Endothelial cell of umbilical vein (primary cell): ENCODE results near the gene EGFL6. TPM values are rescaled to one million over a fixed set of nuclear protein-coding genes. Genes with fewer than 3 reads are reported as not detected.

Source experiments
- BruUV-seq: library from RNA; stranded (reverse); fragments of 400-500 nt; replicated peaks from 2 replicates; lab custom pipeline; 2021; lab: Mats Ljungman, UMichigan
- CTCF ChIA-PET: fragments of 300-600, 350-600 bp; sonication (Branson Sonifier 250); formaldehyde crosslinking; loops from one replicate; lab custom pipeline; 2021; ENCODE audit warnings: antibody characterized with exemption, inconsistent platforms; lab: Charles Lee
- POLR2A ChIA-PET: fragments of 300-600, 350-600 bp; sonication (Branson Sonifier 250); formaldehyde crosslinking; loops from one replicate; lab custom pipeline; 2021; ENCODE audit warnings: antibody characterized with exemption, inconsistent platforms; lab: Charles Lee
- DNase-seq: peaks from one replicate; pipeline ENCODE4 v3.0.0-alpha.2; 2011; ENCODE audit warnings: low read depth, low spot score
- FAIRE-seq: peaks from 2 replicates; lab custom pipeline; 2011; peaks lifted over from hg19 to GRCh38; lab: Jason Lieb, UNC
- H2AFZ ChIP-seq: 2 replicates; pipeline ENCODE4 v1.6.0; 2012; ENCODE audit warnings: low read depth, low read length, control low read depth, inconsistent platforms
- H3K27ac ChIP-seq: 2 replicates; pipeline ENCODE4 v1.5.1; 2011; ENCODE audit warnings: low read depth, mild to moderate bottlenecking, control low read depth, low read length, moderate library complexity; ENCODE audit not compliant: insufficient read depth
- H3K27me3 ChIP-seq, 2 experiments: 2 replicates each; pipeline versions ENCODE4 v1.6.0 to v1.6.1; 2011; ENCODE audit warnings: low read length in 2 of 2, mixed read lengths in 1 of 2; ENCODE audit not compliant: control insufficient read depth in 2 of 2, insufficient read depth in 2 of 2
- H3K36me3 ChIP-seq, 2 experiments: 2 replicates in 1 of 2; 3 replicates in 1 of 2; pipeline ENCODE4 v1.5.1; 2011; ENCODE audit warnings: low read length in 2 of 2, mild to moderate bottlenecking in 1 of 2, moderate library complexity in 1 of 2; ENCODE audit not compliant: control insufficient read depth in 2 of 2, insufficient read depth in 2 of 2; ENCODE audit errors: extremely low read depth in 1 of 2
- H3K4me1 ChIP-seq: 3 replicates; pipeline ENCODE4 v1.5.1; 2011; ENCODE audit warnings: mild to moderate bottlenecking, low read length; ENCODE audit not compliant: control insufficient read depth, insufficient read depth; ENCODE audit errors: extremely low read depth
- H3K4me2 ChIP-seq: 2 replicates; pipeline ENCODE4 v1.6.1; 2011; ENCODE audit warnings: low read length, control low read depth, mixed read lengths; ENCODE audit not compliant: insufficient read depth
- H3K4me3 ChIP-seq, 3 experiments: fragments of 200-600 bp in 1 of 3; sonication (generic), shearing (Covaris generic) in 1 of 3; replicated peaks in 1 of 3; 2 replicates each; pipeline ENCODE4 v1.5.1; 2011 to 2016; ENCODE audit warnings: control low read depth in 3 of 3, low read length in 3 of 3, mild to moderate bottlenecking in 2 of 3, inconsistent platforms in 1 of 3, low read depth in 1 of 3, moderate library complexity in 1 of 3; ENCODE audit not compliant: insufficient read depth in 1 of 3
- H3K79me2 ChIP-seq: 2 replicates; pipeline ENCODE4 v1.6.0; 2012; ENCODE audit warnings: low read length, inconsistent platforms; ENCODE audit not compliant: control insufficient read depth, insufficient read depth
- H3K9ac ChIP-seq: replicated peaks from 2 replicates; pipeline ENCODE3; 2011; ENCODE audit warnings: low read length, control low read depth; ENCODE audit not compliant: insufficient read depth; ENCODE audit errors: extremely low read depth
- H3K9me1 ChIP-seq: replicated peaks from 3 replicates; pipeline ENCODE4 v1.6.0; 2011; ENCODE audit warnings: mild to moderate bottlenecking, low read length; ENCODE audit not compliant: control insufficient read depth, insufficient read depth; ENCODE audit errors: extremely low read depth
- H3K9me3 ChIP-seq: replicated peaks from 2 replicates; pipeline ENCODE4 v1.5.1; 2012; ENCODE audit warnings: low read length, inconsistent platforms; ENCODE audit not compliant: control insufficient read depth, insufficient read depth
- H4K20me1 ChIP-seq: replicated peaks from 2 replicates; pipeline ENCODE3; 2011; ENCODE audit warnings: mild to moderate bottlenecking, low read length; ENCODE audit not compliant: control insufficient read depth, insufficient read depth; ENCODE audit errors: extremely low read depth
- EZH2 ChIP-seq: IDR thresholded peaks from 2 replicates; pipeline ENCODE4 v1.6.1; 2012; ENCODE audit warnings: borderline replicate concordance, low read depth, mild to moderate bottlenecking, moderate library complexity, low read length, inconsistent platforms; ENCODE audit not compliant: severe bottlenecking
- FOS ChIP-seq: IDR thresholded peaks from 2 replicates; pipeline ENCODE4 v1.6.1; 2011; ENCODE audit warnings: mild to moderate bottlenecking, low read length, moderate library complexity, borderline replicate concordance; ENCODE audit not compliant: insufficient read depth
- GATA2 ChIP-seq: IDR thresholded peaks from 2 replicates; pipeline ENCODE4 v1.7.0; 2011; ENCODE audit warnings: low read depth, mild to moderate bottlenecking, moderate library complexity, mixed read lengths, low read length; ENCODE audit not compliant: insufficient read length, insufficient read depth
- JUN ChIP-seq: IDR thresholded peaks from 2 replicates; pipeline ENCODE4 v1.6.1; 2011; ENCODE audit warnings: borderline replicate concordance, low read depth; ENCODE audit not compliant: insufficient read length, insufficient read depth
- MAX ChIP-seq: IDR thresholded peaks from 2 replicates; pipeline ENCODE4 v1.6.1; 2011; ENCODE audit not compliant: insufficient read depth, insufficient read length
- MYC ChIP-seq: IDR thresholded peaks from one replicate; pipeline ENCODE4 v1.6.1; 2011; ENCODE audit warnings: mild to moderate bottlenecking, low read depth, low read length
- POLR2A ChIP-seq: IDR thresholded peaks from 2 replicates; pipeline ENCODE4 v1.6.1; 2012; ENCODE audit warnings: low read depth, mild to moderate bottlenecking, control low read depth, low read length
- POLR2AphosphoS5 ChIP-seq: IDR thresholded peaks from 2 replicates; pipeline ENCODE4 v1.6.1; 2012; ENCODE audit warnings: low read depth, mild to moderate bottlenecking, control low read depth, low read length, moderate library complexity; ENCODE audit not compliant: insufficient read depth
- dilution Hi-C: fragments of 300-500 bp; cut with MboI; formaldehyde crosslinking; loops from one replicate; pipeline ENCODE4 v1.15.0; 2019; ENCODE audit warnings: low sequenced_read_pairs; ENCODE audit not compliant: extremely low pct_ligation_motif_present
- intact Hi-C: fragments of 100-400 bp; cut with micrococcal nuclease; formaldehyde crosslinking; loops from one replicate; pipeline ENCODE4 v1.10.0; 2022
- polyA plus RNA-seq, 4 experiments: library from polyadenylated mRNA; depleted of rRNA in 3 of 4; stranded (reverse) in 3 of 4; unstranded in 1 of 4; fragments of >200 nt; gene quantifications; 2 replicates each; pipeline versions ENCODE4 v1.2.1 to v1.2.3, GENCODE V29; 2011 to 2012; ENCODE audit warnings: missing spikeins in 1 of 4
- total RNA-seq: library from RNA; stranded (reverse); gene quantifications from 2 replicates; pipeline ENCODE4 v1.2.3, GENCODE V29; 2021
- TF ChIP-seq, protein P1 (sequence below), 2 donors: IDR thresholded peaks; 1 replicate in 1 of 2; 2 replicates in 1 of 2; pipeline ENCODE4 v1.5.1; 2011; ENCODE audit warnings: low read length in 2 of 2, mild to moderate bottlenecking in 2 of 2, moderate library complexity in 2 of 2, control low read depth in 1 of 2, inconsistent platforms in 1 of 2, low read depth in 1 of 2; ENCODE audit not compliant: insufficient read depth in 1 of 2; ENCODE audit errors: extremely low read depth in 1 of 2

Gene EGFL6
- total and polyA plus RNA-seq, 2 donors (not counting 3 experiments of a cell fraction or from before 2014, with no cell fraction given) = not detected

DNA sequence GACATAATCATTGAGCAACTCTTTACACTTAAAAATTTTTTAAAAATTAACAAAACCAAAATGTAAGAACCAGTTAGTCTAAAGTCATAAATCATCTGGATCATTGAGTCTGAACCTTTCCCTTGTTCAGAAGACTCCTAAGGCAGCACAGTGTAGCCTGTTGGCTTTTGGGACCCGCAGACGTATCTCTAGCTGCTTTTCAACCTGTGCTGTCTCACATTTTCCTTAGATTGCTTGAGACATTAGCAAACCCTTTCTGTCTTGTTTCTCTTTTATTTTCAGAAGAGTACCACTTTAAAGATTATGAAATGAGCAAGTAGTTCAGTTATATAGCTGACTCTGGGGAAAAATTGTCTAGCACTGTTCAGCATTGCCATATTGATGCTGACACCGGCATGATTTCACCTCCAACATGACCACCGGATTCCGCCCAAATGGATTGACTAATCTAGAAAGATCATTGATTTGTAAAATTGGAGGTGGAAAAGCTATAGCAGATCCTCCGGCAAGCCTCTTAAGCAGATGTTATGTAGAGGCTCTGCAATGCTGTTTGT, 92.4 kb downstream of the EGFL6 start:
- no peaks in the 10 kb centered on the region for H3K27me3 ChIP-seq
- TF ChIP-seq POLR2AphosphoS5 (no peak), MYC (no peak), EZH2 (no peak)
- POLR2A ChIA-PET = no interaction called here
- H3K36me3 ChIP-seq = no peaks in the 10 kb centered on the region
- H3K9ac ChIP-seq = no peak overlapping the region
- CTCF ChIA-PET = no interaction called here
- DNase-seq (no peak), FAIRE-seq (no peak)
- dilution Hi-C loops (no loop called here), intact Hi-C loops (no loop called here)
- H3K79me2 ChIP-seq = no peaks in the 10 kb centered on the region
- H3K4me2 ChIP-seq = no peak overlapping the region
- H3K4me3 ChIP-seq = no peak overlapping the region
- H3K4me1 ChIP-seq = no peaks in the 10 kb centered on the region
- no TSS peak for BruUV-seq
- no peak overlapping the region for H2AFZ ChIP-seq
- H3K27ac ChIP-seq = no peak overlapping the region
- no peaks in the 10 kb centered on the region for H3K9me1 ChIP-seq
- no peaks in the 10 kb centered on the region for H3K9me3 ChIP-seq
- H4K20me1 ChIP-seq = no peaks in the 10 kb centered on the region

GRCh38 chrX:13662355-13662791, 93.0 kb downstream of the EGFL6 start:
- Histone ChIP-seq H3K4me3 (no peak overlapping the region), H3K27ac (no peak overlapping the region), H3K4me2 (no peak overlapping the region), H3K79me2 (no peaks in the 10 kb centered on the region), H3K36me3 (no peaks in the 10 kb centered on the region), H3K9ac (no peak overlapping the region), H3K9me1 (no peaks in the 10 kb centered on the region), H3K4me1 (no peaks in the 10 kb centered on the region), H2AFZ (no peak overlapping the region), H3K9me3 (no peaks in the 10 kb centered on the region), H4K20me1 (no peaks in the 10 kb centered on the region), H3K27me3 (no peaks in the 10 kb centered on the region)
- dilution Hi-C loops = no loop called here
- CTCF ChIA-PET = no interaction called here
- POLR2A ChIA-PET = no interaction called here
- intact Hi-C loops = no loop called here
- DNase-seq = no peak
- TF ChIP-seq POLR2A = no peak
- TF ChIP-seq MAX = no peak
- TF ChIP-seq, protein P1, sequence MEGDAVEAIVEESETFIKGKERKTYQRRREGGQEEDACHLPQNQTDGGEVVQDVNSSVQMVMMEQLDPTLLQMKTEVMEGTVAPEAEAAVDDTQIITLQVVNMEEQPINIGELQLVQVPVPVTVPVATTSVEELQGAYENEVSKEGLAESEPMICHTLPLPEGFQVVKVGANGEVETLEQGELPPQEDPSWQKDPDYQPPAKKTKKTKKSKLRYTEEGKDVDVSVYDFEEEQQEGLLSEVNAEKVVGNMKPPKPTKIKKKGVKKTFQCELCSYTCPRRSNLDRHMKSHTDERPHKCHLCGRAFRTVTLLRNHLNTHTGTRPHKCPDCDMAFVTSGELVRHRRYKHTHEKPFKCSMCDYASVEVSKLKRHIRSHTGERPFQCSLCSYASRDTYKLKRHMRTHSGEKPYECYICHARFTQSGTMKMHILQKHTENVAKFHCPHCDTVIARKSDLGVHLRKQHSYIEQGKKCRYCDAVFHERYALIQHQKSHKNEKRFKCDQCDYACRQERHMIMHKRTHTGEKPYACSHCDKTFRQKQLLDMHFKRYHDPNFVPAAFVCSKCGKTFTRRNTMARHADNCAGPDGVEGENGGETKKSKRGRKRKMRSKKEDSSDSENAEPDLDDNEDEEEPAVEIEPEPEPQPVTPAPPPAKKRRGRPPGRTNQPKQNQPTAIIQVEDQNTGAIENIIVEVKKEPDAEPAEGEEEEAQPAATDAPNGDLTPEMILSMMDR (IDR thresholded peaks at IDR 0.05; ENCODE audit: extremely low read depth in 1 of 2, insufficient read depth in 1 of 2, low read depth in 1 of 2, low read length in 2 of 2) = no peak
- no peak for TF ChIP-seq GATA2
- TF ChIP-seq FOS = no peak
- TF ChIP-seq MYC = no peak
- TF ChIP-seq JUN = no peak
- no peak for TF ChIP-seq EZH2
- TF ChIP-seq POLR2AphosphoS5 = no peak
- no peak for FAIRE-seq
- no TSS peak for BruUV-seq
